PC-3 (cell line): Measurements from ENCODE around the gene TRPM7. TPM values are rescaled to one million over a fixed set of nuclear protein-coding genes. Genes with fewer than 3 reads are reported as not detected.

Experiments used
- ATAC-seq: fragments of 200-7000 bp; cut with Tn5 transposase; 2 replicates; pipeline ENCODE4 v1.9.1; 2020; ENCODE audit warnings: mild to moderate bottlenecking, moderate library complexity
- BruUV-seq: library from RNA; stranded (reverse); fragments of 400-500 nt; replicated peaks from 2 replicates; lab custom pipeline; 2021; lab: Mats Ljungman, UMichigan
- CTCF ChIA-PET: fragments of 300-600 bp; sonication (Branson Sonifier 250); formaldehyde crosslinking; loops from one replicate; lab custom pipeline; 2022; ENCODE audit warnings: antibody characterized with exemption; lab: Charles Lee
- POLR2A ChIA-PET: fragments of 300-600 bp; sonication (Branson Sonifier 250); formaldehyde crosslinking; loops from one replicate; lab custom pipeline; 2022; ENCODE audit warnings: antibody characterized with exemption; ENCODE audit not compliant: unreplicated experiment; lab: Charles Lee
- DNase-seq: peaks from one replicate; pipeline ENCODE4 v3.0.0-alpha.2; 2015
- H2AFZ ChIP-seq: fragments of 300-600 bp; sonication (generic); 2 replicates; pipeline ENCODE4 v1.6.0; 2016; ENCODE audit warnings: antibody characterized with exemption, low read length
- H3F3A ChIP-seq: fragments of 300-600 bp; sonication (generic); one replicate; pipeline ENCODE4 v1.6.0; 2017; ENCODE audit warnings: antibody characterized with exemption, low read length, control low read depth, mild to moderate bottlenecking; ENCODE audit not compliant: unreplicated experiment
- H3K27ac ChIP-seq: fragments of 300-600 bp; sonication (generic); 2 replicates; pipeline ENCODE4 v1.5.1; 2016; ENCODE audit warnings: mild to moderate bottlenecking, low read length
- H3K27me3 ChIP-seq: fragments of 300-600 bp; sonication (generic); 2 replicates; pipeline ENCODE4 v1.6.1; 2016; ENCODE audit warnings: low read length, mixed read lengths
- H3K36me3 ChIP-seq: fragments of 300-600 bp; sonication (generic); 2 replicates; pipeline ENCODE4 v1.6.1; 2016; ENCODE audit warnings: low read depth, mixed run types, low read length, mixed read lengths
- H3K4me1 ChIP-seq: fragments of 300-600 bp; sonication (generic); 2 replicates; pipeline ENCODE4 v1.5.1; 2016; ENCODE audit warnings: low read length; ENCODE audit not compliant: insufficient read depth
- H3K4me2 ChIP-seq: fragments of 300-600 bp; sonication (generic); 2 replicates; pipeline ENCODE4 v1.6.0; 2016; ENCODE audit warnings: low read length
- H3K4me3 ChIP-seq: fragments of 300-600 bp; sonication (generic); 2 replicates; pipeline ENCODE4 v1.5.1; 2016; ENCODE audit warnings: mild to moderate bottlenecking, low read length, mixed read lengths
- H3K79me2 ChIP-seq: fragments of 300-600 bp; sonication (generic); 2 replicates; pipeline ENCODE4 v1.6.1; 2017; ENCODE audit warnings: low read length, mixed read lengths
- H3K9ac ChIP-seq: fragments of 300-600 bp; sonication (generic); 2 replicates; pipeline ENCODE4 v1.6.0; 2016; ENCODE audit warnings: mild to moderate bottlenecking, low read length
- H3K9me2 ChIP-seq: fragments of 300-600 bp; sonication (generic); replicated peaks from 2 replicates; pipeline ENCODE4 v1.6.1; 2016; ENCODE audit warnings: mixed run types, low read length, mixed read lengths
- H3K9me3 ChIP-seq: fragments of 300-600 bp; sonication (generic); 2 replicates; pipeline ENCODE4 v1.6.1; 2016; ENCODE audit warnings: low read length, mixed read lengths
- H4K20me1 ChIP-seq: fragments of 300-600 bp; sonication (generic); 2 replicates; pipeline ENCODE4 v1.6.1; 2016; ENCODE audit warnings: low read length, mixed read lengths
- CTCF ChIP-seq: fragments of 300-600 bp; sonication (generic); conservative IDR thresholded peaks from 2 replicates; pipeline ENCODE4 v1.5.1; 2017; ENCODE audit warnings: antibody characterized with exemption, low read depth, mild to moderate bottlenecking, low read length
- EZH2 ChIP-seq: fragments of 300-600 bp; sonication (generic); IDR thresholded peaks from one replicate; pipeline ENCODE4 v1.6.1; 2017; ENCODE audit warnings: antibody characterized with exemption, mild to moderate bottlenecking, low read length; ENCODE audit not compliant: unreplicated experiment
- EZH2phosphoT487 ChIP-seq: fragments of 300-600 bp; sonication (generic); IDR thresholded peaks from 2 replicates; pipeline ENCODE4 v1.6.1; 2018; ENCODE audit warnings: mild to moderate bottlenecking, antibody characterized with exemption, low read length, borderline replicate concordance
- intact Hi-C: fragments of 100-400 bp; cut with micrococcal nuclease; formaldehyde crosslinking; loops from 2 replicates; pipeline ENCODE4 v1.9.0; 2023
- total RNA-seq: library from RNA; depleted of rRNA; stranded (reverse); fragments of >200 nt; gene quantifications from 2 replicates; pipeline ENCODE4 v1.2.3, GENCODE V29; 2014

Gene TRPM7
- total RNA-seq, 1 experiment from 2014 or later, result 13.3 TPM

- intact Hi-C loops, result no loop called here
Observed at GRCh38 chr15:50718700-50719125, 32.1 kb upstream of the TRPM7 start.

GRCh38 chr15:50712018-50712417, 25.4 kb upstream of the TRPM7 start:
- Histone ChIP-seq H3K4me1 (peaks cover 7% of the 10 kb centered on the region; the same call in 1 of the 2 replicates), H3F3A (no peaks in the 10 kb centered on the region), H3K9me2 (no peaks in the 10 kb centered on the region), H3K79me2 (no peaks in the 10 kb centered on the region), H3K9me3 (no peaks in the 10 kb centered on the region), H2AFZ (no peak overlapping the region), H4K20me1 (no peaks in the 10 kb centered on the region), H3K27ac (no peak overlapping the region), H3K27me3 (no peaks in the 10 kb centered on the region), H3K4me3 (no peak overlapping the region), H3K4me2 (no peak overlapping the region), H3K9ac (no peak overlapping the region), H3K36me3 (no peaks in the 10 kb centered on the region)
- DNase-seq (no peak), ATAC-seq (peak; percentile 13; the same call in 1 of the 2 replicates)
- intact Hi-C loops, result no loop called here
- CTCF ChIA-PET, result no interaction called here
- BruUV-seq, result no TSS peak
- POLR2A ChIA-PET, result no interaction called here
- TF ChIP-seq CTCF, result no peak
- no peak for TF ChIP-seq EZH2
- no peak for TF ChIP-seq EZH2phosphoT487

More at GRCh38 chr15:50718700-50719125, 32.1 kb upstream of the TRPM7 start:
- H3K4me1 ChIP-seq, result no peaks in the 10 kb centered on the region
- no peak overlapping the region for H3K27ac ChIP-seq
- ChIA-PET CTCF (no interaction called here), POLR2A (no interaction called here)
- no peak overlapping the region for H3K4me3 ChIP-seq
- TF ChIP-seq CTCF, result no peak
- TF ChIP-seq EZH2, result no peak
- no peak for TF ChIP-seq EZH2phosphoT487
- no peak overlapping the region for H3K9ac ChIP-seq
- H3K9me3 ChIP-seq, result no peaks in the 10 kb centered on the region
- H3K27me3 ChIP-seq, result no peaks in the 10 kb centered on the region
- no peak overlapping the region for H3K4me2 ChIP-seq
- no peak for DNase-seq
- H3K9me2 ChIP-seq, result no peaks in the 10 kb centered on the region
- H3F3A ChIP-seq, result no peaks in the 10 kb centered on the region
- no peaks in the 10 kb centered on the region for H3K79me2 ChIP-seq
- H3K36me3 ChIP-seq, result no peaks in the 10 kb centered on the region; the same call in none of the 2 replicates
- no peak for ATAC-seq
- BruUV-seq, result no TSS peak
- H4K20me1 ChIP-seq, result no peaks in the 10 kb centered on the region
- no peak overlapping the region for H2AFZ ChIP-seq

GRCh38 chr15:50710585-50710984, 24.0 kb upstream of the TRPM7 start:
- Histone ChIP-seq H3K4me2 (no peak overlapping the region), H2AFZ (no peak overlapping the region), H3K36me3 (no peaks in the 10 kb centered on the region; the same call in 1 of the 2 replicates), H4K20me1 (no peaks in the 10 kb centered on the region), H3K9ac (no peak overlapping the region), H3K27ac (no peak overlapping the region), H3F3A (no peaks in the 10 kb centered on the region), H3K9me2 (no peaks in the 10 kb centered on the region), H3K4me1 (peaks cover 7% of the 10 kb centered on the region; the same call in 1 of the 2 replicates), H3K4me3 (no peak overlapping the region), H3K79me2 (no peaks in the 10 kb centered on the region), H3K9me3 (no peaks in the 10 kb centered on the region), H3K27me3 (no peaks in the 10 kb centered on the region)
- DNase-seq (no peak), ATAC-seq (no peak)
- TF ChIP-seq EZH2phosphoT487 (no peak), EZH2 (no peak), CTCF (no peak)
- ChIA-PET CTCF (no interaction called here), POLR2A (no interaction called here)
- intact Hi-C loops, result no loop called here
- no TSS peak for BruUV-seq
